Coronary artery (tissue), 2 donors: Measurements from ENCODE around the gene PIEZO1.

Source experiments
- DNase-seq: peaks from one replicate; pipeline ENCODE4 v3.0.0-alpha.2; 2017; ENCODE audit warnings: low spot score
- H3K27ac ChIP-seq, 2 donors: fragments of 200-600 bp; sonication (generic); one replicate each; pipeline ENCODE4 v1.5.1; 2016 to 2019
- H3K4me3 ChIP-seq: fragments of 200-600 bp; sonication (generic); 2 replicates; pipeline ENCODE4 v1.5.1; 2016; ENCODE audit warnings: mild to moderate bottlenecking, moderate library complexity
- CTCF ChIP-seq: fragments of 200-600 bp; sonication (generic); IDR thresholded peaks from one replicate; pipeline ENCODE4 v1.5.1; 2019; ENCODE audit warnings: antibody characterized with exemption

The PIEZO1 gene

GRCh38 chr16:88693420-88694177 lies 91.4 kb downstream of the PIEZO1 start:
- H3K27ac ChIP-seq: no peak overlapping the region
- H3K4me3 ChIP-seq: no peak overlapping the region
- no peak for DNase-seq
- no peak for TF ChIP-seq CTCF

- no peak for DNase-seq
- Histone ChIP-seq H3K4me3 (no peak overlapping the region), H3K27ac (no peak overlapping the region)
- TF ChIP-seq CTCF: no peak
These were observed 92.2 kb downstream of the PIEZO1 start for GRCh38 chr16:88692861-88693260.

GRCh38 chr16:88691924-88692560 lies 93.0 kb downstream of the PIEZO1 start:
- no peak overlapping the region for H3K4me3 ChIP-seq
- H3K27ac ChIP-seq: no peak overlapping the region
- DNase-seq: no peak
- no peak for TF ChIP-seq CTCF

GRCh38 chr16:88691129-88691813 lies 93.7 kb downstream of the PIEZO1 start:
- no peak for DNase-seq
- Histone ChIP-seq H3K4me3 (no peak overlapping the region), H3K27ac (no peak overlapping the region)
- no peak for TF ChIP-seq CTCF

GRCh38 chr16:88690341-88691128 lies 94.5 kb downstream of the PIEZO1 start:
- DNase-seq: no peak
- H3K4me3 ChIP-seq: no peak overlapping the region
- TF ChIP-seq CTCF: no peak
- no peak overlapping the region for H3K27ac ChIP-seq

GRCh38 chr16:88688013-88688778 lies 96.8 kb downstream of the PIEZO1 start:
- H3K27ac ChIP-seq: no peak overlapping the region
- DNase-seq: no peak
- TF ChIP-seq CTCF: no peak

More at GRCh38 chr16:88688013-88688778, 96.8 kb downstream of the PIEZO1 start:
- no peak overlapping the region for H3K4me3 ChIP-seq
